GM19372 (cell line): ENCODE results near the gene SDC1.
"Not testable (repeated sequence)": the region's sequence is repeated elsewhere in the genome, so short reads cannot be mapped to it uniquely, and the experiment has no call there.

Source experiments
- ATAC-seq: cut with Tn5 transposase; IDR thresholded peaks from one replicate; pipeline ENCODE4 v1.9.1; 2021; ENCODE audit warnings: mild to moderate bottlenecking, low read depth, moderate library complexity; ENCODE audit not compliant: unreplicated experiment

SDC1 gene

GRCh38 chr2:20199633-20200270, 25.2 kb downstream of the SDC1 start:
- ATAC-seq = no peak

- ATAC-seq = no peak
Observed at GRCh38 chr2:20198796-20199632, 25.9 kb downstream of the SDC1 start.

- ATAC-seq = no peak
Observed at GRCh38 chr2:20198001-20198400, 26.9 kb downstream of the SDC1 start.

GRCh38 chr2:20197192-20197591, 27.7 kb downstream of the SDC1 start:
- no peak for ATAC-seq

GRCh38 chr2:20196657-20197161, 28.2 kb downstream of the SDC1 start:
- ATAC-seq = no peak

- ATAC-seq = no peak
Observed at GRCh38 chr2:20196053-20196656, 28.8 kb downstream of the SDC1 start.

- no peak for ATAC-seq
Observed at GRCh38 chr2:20195431-20196033, 29.4 kb downstream of the SDC1 start.

GRCh38 chr2:20195016-20195411, 29.9 kb downstream of the SDC1 start:
- ATAC-seq = not testable (repeated sequence)

- ATAC-seq = no peak
Observed at GRCh38 chr2:20194097-20195015, 30.6 kb downstream of the SDC1 start.

- ATAC-seq = no peak
Observed at GRCh38 chr2:20193185-20193584, 31.7 kb downstream of the SDC1 start.

- ATAC-seq = no peak
Observed at GRCh38 chr2:20192781-20193180, 32.1 kb downstream of the SDC1 start.

GRCh38 chr2:20191714-20192569, 33.0 kb downstream of the SDC1 start:
- ATAC-seq = no peak

- no peak for ATAC-seq
Observed at GRCh38 chr2:20190876-20191713, 33.8 kb downstream of the SDC1 start.

GRCh38 chr2:20190170-20190569, 34.8 kb downstream of the SDC1 start:
- no peak for ATAC-seq

- no peak for ATAC-seq
Observed at GRCh38 chr2:20189299-20189931, 35.5 kb downstream of the SDC1 start.

- no peak for ATAC-seq
Observed at GRCh38 chr2:20188851-20189250, 36.1 kb downstream of the SDC1 start.

GRCh38 chr2:20188201-20188600, 36.7 kb downstream of the SDC1 start:
- ATAC-seq = no peak

- ATAC-seq = no peak
Observed at GRCh38 chr2:20187331-20187730, 37.6 kb downstream of the SDC1 start.
